GM12875 (cell line): ENCODE results near the gene STK35.

Experiments
- H3K4me3 ChIP-seq: one replicate; pipeline ENCODE4 v1.5.1; 2011; ENCODE audit warnings: low read depth, low read length, control low read depth
- TF ChIP-seq, protein P1 (sequence below): IDR thresholded peaks from 2 replicates; pipeline ENCODE4 v1.5.1; 2011; ENCODE audit warnings: low read depth, mild to moderate bottlenecking, control low read depth, inconsistent platforms, low read length, moderate library complexity, borderline replicate concordance; ENCODE audit not compliant: insufficient read depth

The STK35 gene

DNA sequence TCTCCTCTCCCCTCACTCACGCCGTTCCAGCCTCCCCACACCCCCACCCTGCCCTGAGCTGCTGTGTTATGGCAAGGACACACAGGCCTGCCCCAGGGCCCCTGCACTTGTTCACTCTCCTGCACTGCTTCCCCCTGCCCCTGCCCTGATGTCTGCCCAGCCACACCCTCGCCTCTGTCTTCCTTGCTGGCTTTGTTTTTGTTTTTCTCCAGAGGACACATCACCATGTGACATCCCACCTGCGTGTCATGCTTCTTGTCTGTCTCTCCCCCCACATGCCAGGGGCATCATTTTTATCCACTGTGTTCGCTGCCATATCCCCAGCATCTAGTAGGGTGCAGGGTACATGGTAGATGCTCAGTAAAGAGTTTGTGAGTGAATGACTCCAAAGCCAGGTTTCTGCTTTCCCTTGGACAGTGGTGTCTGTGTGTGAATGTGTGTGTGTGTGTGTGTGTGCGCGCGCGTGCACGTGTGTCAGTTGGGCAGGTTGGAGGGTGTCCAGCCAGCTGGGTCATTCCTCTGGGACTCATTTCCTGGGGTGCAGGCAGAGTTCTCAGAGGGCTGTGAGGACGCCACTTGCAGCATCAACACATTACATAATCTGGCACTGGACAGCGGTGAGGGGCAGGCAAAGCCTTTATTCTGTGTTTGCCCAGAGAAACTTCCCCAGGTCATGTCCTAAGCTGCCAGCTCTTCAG is 60.6 kb downstream of the STK35 start:
- H3K4me3 ChIP-seq = no peak overlapping the region
- TF ChIP-seq, protein P1, sequence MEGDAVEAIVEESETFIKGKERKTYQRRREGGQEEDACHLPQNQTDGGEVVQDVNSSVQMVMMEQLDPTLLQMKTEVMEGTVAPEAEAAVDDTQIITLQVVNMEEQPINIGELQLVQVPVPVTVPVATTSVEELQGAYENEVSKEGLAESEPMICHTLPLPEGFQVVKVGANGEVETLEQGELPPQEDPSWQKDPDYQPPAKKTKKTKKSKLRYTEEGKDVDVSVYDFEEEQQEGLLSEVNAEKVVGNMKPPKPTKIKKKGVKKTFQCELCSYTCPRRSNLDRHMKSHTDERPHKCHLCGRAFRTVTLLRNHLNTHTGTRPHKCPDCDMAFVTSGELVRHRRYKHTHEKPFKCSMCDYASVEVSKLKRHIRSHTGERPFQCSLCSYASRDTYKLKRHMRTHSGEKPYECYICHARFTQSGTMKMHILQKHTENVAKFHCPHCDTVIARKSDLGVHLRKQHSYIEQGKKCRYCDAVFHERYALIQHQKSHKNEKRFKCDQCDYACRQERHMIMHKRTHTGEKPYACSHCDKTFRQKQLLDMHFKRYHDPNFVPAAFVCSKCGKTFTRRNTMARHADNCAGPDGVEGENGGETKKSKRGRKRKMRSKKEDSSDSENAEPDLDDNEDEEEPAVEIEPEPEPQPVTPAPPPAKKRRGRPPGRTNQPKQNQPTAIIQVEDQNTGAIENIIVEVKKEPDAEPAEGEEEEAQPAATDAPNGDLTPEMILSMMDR = no peak

DNA sequence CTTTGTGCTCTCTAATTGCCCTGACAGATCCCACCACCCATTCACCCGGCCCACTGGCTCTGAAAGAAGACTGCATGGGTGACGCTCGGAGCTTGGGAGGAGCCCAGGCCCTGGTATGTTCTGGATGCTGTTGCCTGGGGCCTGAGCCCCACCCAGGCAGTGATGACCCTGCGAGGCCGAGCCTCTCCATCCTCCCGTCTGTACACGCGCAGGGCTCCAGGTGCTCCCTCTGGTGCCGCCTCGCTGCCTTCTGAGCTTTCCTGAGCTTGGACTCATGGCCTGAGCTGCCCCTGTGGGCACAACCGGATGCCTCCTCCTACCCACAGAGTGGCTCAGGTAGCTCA is 61.2 kb downstream of the STK35 start:
- TF ChIP-seq, protein P1 = no peak
- no peak overlapping the region for H3K4me3 ChIP-seq

DNA sequence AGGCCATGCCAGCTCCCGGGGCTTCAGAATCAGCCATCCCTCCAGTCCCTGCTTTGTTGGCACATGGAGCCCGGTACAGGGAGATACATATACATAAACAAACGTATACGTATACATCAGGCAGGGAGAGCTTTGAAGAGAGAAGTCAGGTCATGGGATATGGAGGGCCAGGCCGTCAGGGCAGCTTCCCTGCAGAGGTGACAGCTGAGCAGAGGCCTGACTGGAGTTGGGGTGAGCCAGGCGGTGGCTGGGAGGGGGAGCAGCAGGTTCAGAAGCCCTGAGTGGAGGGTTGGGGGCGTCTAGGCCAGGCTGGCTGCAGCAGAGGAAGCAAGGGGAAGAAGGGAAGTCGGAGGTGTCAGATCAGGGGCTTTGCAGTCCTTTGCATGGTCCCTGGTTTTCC is 61.7 kb downstream of the STK35 start:
- TF ChIP-seq, protein P1 = no peak

DNA sequence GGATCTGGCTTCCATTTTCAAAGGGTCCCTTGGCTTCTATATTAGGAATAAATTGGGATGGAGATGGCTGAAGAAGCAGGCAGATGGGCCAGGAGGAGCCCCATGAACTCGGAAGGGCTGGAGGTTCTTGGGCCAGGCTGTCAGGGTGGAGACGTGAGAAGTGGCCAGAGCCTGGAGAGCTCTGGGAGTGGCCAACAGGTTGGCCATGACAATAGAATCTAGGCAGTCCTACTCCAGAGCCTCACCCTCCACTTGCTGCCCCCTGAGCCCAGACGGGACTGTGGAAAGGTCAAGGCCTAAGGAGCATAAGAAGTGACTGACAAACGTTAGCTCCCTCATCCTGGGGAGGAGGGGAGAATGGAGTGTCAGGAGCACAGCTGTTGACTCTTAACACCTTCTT is 62.1 kb downstream of the STK35 start:
- TF ChIP-seq, protein P1 = no peak
- no peak overlapping the region for H3K4me3 ChIP-seq

More for the DNA sequence above, 61.7 kb downstream of the STK35 start:
- H3K4me3 ChIP-seq = no peak overlapping the region

DNA sequence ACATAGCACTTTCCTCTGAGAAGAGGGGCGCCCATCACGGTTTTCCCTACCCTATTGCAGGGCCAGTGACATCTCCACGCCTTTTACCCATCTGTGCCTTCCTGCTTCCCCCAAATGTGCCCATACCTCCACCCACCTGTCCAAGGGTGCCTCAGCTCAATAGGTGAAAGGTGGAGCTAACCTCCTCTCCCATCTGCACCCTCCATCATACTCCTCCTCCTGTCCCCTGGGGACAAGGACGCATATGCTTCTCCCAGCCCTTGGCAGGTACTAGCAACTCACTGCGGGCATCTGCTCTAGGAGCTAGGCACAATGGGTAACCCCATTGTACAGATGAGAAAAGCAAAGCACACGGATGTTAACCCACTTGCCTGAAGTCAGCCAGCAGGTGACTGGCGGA is 62.8 kb downstream of the STK35 start:
- H3K4me3 ChIP-seq = no peak overlapping the region
- TF ChIP-seq, protein P1 = no peak

DNA sequence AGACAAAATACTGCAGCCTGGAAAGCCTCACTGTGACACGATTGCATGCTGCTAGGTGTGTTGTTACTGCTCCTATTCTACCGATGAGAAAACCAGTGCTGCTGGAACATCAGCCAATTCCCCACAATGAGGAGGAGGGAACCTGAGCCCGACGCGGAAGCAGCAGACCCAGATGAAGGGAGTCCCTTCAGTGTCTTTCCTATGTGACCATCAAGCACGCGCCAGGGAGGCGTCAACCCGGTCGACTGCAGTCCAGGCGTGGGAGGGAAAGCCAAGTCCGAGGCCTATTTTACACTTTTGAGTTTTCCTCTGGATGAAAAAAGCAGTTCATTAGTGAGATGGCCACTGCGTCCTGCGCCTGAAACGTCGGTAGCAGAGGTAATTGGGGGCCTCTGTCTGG is 63.3 kb downstream of the STK35 start:
- H3K4me3 ChIP-seq = no peak overlapping the region
- TF ChIP-seq, protein P1 = no peak

DNA sequence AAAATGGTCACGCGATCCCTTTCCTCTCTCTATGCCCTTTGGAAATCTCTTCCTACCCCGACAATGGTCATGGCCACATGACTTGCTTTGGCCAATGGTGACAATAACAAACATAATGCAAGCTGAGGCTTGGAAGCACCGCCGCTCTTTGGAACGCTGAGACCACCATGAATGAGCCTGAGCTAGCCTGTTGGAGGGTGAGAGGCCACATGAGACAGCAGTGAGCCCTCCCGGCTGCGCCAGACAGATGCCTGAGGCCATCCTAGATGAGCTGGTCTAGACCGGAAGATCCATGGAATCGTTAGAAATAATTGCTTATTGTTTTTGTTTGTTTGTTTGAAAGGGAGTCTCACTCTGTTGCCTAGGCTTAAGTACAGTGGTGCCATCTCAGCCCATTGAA is 64.2 kb downstream of the STK35 start:
- TF ChIP-seq, protein P1 = no peak
- H3K4me3 ChIP-seq = no peak overlapping the region
